Neural progenitor cell (in vitro differentiated cells): ENCODE measurements around the gene PTPRN2.

Source experiments
- CTCF ChIP-seq: fragments of 200-600 bp; sonication (generic); IDR thresholded peaks from 2 replicates; pipeline ENCODE4 v1.5.1; 2017; ENCODE audit warnings: antibody characterized with exemption, mild to moderate bottlenecking
- EZH2 ChIP-seq: fragments of 200-600 bp; sonication (generic); IDR thresholded peaks from 2 replicates; pipeline ENCODE4 v1.6.1; 2017; ENCODE audit warnings: antibody characterized with exemption, mild to moderate bottlenecking, moderate library complexity

GRCh38 chr7:158398750-158399149, 188.9 kb downstream of the PTPRN2 start:
- TF ChIP-seq CTCF: no peak
- no peak for TF ChIP-seq EZH2
